Measurements from ENCODE around the gene NOC2L.

DNA sequence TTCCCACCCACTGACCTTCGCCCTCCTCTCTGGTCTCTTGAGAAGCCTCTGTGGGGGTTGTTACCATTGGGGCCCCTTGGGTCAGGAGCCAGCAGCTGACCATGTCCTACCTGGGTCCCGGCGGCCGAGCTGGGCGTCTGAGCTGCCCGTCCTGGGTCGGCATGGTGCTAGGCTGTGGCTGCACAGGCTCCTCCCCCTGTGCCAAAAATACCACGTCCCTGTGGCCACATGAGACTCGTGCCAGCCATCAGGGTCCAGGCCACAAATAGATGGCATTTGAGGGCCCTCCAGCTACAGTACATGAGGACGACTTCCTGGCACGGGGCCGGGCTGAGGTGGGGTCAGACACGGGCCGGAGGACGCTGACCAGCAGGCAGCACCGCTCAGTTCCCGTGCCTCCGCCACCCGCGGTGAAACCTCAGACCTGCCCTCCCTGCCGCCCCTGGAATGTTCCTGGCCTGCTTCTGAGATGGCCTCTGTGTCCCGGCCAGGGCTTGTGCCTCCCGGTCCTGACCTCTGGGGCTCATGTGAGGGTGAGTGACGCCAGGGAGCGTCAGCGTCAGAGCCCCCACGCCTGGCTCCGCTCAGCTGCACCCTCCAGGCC lies 23.0 kb upstream of the NOC2L start, which contains the start of gene PERM1:
- TF ChIP-seq, protein P1, sequence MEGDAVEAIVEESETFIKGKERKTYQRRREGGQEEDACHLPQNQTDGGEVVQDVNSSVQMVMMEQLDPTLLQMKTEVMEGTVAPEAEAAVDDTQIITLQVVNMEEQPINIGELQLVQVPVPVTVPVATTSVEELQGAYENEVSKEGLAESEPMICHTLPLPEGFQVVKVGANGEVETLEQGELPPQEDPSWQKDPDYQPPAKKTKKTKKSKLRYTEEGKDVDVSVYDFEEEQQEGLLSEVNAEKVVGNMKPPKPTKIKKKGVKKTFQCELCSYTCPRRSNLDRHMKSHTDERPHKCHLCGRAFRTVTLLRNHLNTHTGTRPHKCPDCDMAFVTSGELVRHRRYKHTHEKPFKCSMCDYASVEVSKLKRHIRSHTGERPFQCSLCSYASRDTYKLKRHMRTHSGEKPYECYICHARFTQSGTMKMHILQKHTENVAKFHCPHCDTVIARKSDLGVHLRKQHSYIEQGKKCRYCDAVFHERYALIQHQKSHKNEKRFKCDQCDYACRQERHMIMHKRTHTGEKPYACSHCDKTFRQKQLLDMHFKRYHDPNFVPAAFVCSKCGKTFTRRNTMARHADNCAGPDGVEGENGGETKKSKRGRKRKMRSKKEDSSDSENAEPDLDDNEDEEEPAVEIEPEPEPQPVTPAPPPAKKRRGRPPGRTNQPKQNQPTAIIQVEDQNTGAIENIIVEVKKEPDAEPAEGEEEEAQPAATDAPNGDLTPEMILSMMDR (IDR thresholded peaks at IDR 0.05) = no peak
- no peak for TF ChIP-seq POLR2A (IDR thresholded peaks at IDR 0.05)

All from thyroid gland (tissue), 4 donors.